Measurements from ENCODE around the gene GMDS. TPM values are rescaled to one million over a fixed set of nuclear protein-coding genes. Genes with fewer than 3 reads are reported as not detected.
A peak's percentile ranks its signal among the peaks of the same experiment; 100 is the strongest.

Gene GMDS
- total RNA-seq, 1 experiment from 2014 or later = 10.0 TPM

DNA sequence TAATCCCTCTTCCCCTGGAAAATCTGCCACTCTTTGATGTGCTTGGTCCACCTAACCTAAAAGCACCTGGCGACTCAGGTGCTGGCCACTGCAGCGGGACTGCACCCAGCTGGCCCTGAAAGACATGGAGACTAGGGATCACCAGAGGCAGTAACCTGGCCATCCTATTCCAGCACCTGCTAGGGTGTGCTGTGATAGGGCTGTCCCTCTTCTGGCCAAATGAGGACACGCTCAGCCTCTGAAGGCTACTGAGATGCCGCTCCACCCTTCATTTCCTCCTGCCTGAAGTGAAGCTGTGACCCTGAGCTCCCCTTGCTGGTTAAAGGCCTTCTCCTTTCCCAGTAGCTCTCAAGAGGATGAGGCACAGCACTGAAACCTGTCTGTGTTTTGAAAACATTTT lies 611.3 kb downstream of the GMDS start:
- DNase-seq (ENCODE audit: low read depth) = no peak

DNA sequence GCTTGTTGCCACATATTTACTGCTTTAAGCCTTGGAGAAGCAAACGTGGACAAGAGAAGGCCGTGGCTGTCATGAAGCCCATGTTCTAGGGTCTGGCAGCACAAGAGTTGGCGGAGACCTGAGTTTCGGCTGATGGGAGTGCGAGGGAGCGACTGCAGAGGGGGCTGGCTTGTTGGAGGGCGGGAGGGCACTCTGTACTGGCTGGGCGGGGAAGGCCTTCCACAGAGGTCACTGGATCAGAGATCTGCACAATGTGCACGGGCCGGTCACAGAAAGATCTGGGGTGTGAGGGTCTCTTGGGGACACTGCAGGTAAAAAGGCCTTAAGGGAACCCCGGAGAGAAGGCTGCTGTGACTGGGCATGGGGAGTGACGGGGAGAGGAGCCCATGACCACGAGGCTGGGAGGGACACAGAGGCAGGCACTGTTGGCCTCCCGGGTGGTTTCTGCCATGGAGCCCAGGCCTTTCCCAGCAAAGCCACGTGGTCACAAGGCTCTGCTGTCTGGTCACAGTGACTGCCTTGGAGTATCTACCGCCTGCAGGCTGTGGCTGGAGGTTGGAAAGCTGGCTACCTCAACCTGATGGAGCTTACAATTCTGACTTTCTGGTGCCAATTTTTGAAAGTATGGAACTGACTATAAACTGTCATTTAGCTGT lies 611.9 kb downstream of the GMDS start:
- DNase-seq (ENCODE audit: low read depth) = no peak

DNA sequence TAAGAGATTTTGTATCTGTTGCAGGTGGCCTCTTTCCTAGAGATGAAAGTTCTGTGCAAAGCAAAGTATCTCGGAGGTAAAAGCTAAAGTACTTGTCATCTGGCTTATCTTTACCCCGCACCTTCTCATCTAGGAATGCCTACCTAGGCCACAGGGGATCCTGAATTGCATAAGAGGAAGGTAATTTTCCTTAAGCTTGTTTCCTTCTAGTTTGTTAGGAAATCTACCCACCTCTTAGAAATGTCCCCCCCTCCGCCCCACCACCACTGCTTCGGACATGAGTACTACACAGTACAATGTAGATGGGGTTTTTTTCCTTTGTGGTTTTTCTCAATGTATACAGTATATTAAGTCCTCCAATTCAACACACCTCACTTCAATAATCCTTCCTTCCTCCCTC lies 614.2 kb downstream of the GMDS start:
- DNase-seq (ENCODE audit: low read depth) = no peak

DNA sequence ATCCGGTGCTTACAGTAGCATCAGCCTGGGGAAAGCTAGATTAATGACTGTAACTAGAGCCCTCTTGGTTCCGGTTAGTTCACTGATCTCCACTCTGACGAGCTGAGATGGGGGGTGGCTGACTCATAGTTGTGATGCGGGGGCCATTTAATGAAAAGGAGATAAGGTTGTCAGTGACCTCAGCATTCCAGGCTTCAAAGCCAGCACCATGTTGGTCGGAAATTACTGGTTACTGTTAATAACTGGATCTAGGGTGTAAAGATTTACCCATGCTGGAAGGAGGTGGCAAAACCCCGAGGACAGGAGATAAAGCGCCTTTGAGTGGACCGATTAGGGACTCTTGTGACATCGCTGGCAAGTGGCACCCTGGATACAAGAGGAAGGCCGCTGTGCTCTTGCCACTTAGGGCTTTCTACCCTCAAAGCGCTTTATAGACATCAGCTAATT lies 614.6 kb downstream of the GMDS start:
- peak; percentile 53 for DNase-seq (ENCODE audit: low read depth)

DNA sequence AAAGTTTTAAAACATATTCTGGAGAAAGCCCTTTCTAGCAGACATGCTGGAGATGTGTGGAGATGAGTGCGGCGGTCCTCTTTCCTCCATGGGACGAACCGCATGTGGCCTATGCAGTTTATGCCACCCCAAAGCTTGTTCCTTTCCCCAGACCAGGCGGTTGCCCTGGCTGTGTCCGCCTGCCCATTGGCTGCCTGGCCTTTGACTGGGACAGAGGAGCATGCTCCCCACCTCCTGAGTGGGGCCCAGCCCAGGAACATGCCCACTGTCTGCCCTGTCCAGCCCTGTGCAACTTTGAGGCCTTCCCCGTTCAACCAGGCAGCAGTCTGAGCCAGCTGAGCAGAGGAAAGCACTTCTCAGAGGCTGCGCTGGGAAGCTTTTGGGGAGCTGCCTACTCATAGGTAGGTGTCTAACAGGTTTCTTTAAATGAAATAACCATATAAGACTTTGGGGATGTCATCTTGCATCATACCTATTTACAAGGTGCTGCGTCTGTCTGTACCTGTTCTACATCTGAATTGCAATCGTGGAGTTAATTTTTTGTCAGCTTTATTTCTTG lies 615.1 kb downstream of the GMDS start:
- DNase-seq (ENCODE audit: low read depth) = no peak

DNA sequence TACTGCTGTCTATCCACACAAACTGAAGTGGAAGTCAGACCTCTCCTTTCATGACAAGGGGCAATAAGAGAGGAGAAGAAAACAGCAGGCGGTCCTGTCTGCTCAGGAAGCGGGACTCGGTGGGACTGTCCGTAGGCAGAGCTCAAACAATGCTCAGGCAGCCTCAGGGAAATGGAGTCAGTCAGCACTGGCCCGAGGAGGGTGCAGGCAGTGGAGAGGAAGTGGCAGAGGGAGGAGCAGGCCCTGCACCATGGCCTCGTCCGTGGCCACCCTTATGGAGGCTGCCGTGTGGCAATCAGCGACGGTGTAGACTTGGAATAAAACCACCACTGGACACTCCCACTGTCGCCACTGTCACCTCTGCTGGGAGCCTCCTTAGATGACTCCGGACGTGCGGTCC lies 616.1 kb downstream of the GMDS start:
- no peak for DNase-seq (ENCODE audit: low read depth)

DNA sequence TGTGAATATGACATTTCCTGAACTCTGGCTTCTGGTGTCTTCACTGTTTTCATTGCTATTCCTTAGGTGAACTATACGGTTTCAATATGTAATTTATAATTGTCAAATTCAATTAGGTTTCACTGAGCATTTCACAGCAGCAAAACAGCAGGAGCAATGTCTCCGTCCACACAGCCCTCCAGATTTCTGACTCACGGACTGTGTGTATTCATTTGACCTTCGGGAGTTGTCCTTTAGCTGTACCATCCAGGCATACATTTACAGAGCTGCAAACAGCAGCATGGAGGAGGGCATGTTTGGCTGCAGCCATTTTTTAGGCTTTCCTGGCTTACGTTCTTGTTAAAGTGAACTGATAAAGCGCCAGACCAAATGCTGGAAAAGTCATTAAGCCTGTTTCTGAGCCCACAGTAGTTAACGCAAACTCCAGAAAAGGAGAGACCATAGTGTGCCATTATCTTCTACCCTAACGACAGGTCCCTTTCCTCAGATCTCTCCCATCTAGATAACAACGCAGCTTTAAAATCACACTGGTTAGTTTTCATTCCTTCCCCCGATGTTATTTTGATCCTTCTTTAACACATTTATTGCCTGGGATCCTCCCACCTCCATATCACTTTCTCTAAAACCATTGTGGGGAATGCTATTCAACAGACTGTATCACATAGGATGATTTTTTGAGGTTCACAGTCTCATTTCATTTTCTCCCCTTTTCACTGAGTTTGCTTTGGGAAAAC lies 617.4 kb downstream of the GMDS start:
- DNase-seq (ENCODE audit: low read depth) = no peak

DNA sequence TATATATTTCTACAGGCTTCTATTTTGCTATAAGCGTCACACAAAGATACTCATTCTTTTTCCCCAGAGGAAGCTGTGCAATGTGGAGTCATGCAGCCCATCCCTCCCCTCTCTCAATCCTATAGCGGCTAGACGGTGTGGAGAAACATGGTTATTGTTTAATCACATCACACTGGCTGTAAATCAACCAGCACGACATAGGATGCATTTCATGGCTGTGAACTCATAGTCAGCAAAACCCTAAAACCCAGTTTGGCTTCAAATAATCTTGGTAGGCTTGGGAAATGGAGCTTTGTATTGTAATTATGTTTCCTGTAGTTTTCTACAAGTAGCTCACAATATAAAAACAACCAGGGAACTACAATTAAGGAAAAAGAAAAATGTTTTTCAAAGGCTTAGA lies 618.9 kb downstream of the GMDS start:
- DNase-seq (ENCODE audit: low read depth) = no peak

DNA sequence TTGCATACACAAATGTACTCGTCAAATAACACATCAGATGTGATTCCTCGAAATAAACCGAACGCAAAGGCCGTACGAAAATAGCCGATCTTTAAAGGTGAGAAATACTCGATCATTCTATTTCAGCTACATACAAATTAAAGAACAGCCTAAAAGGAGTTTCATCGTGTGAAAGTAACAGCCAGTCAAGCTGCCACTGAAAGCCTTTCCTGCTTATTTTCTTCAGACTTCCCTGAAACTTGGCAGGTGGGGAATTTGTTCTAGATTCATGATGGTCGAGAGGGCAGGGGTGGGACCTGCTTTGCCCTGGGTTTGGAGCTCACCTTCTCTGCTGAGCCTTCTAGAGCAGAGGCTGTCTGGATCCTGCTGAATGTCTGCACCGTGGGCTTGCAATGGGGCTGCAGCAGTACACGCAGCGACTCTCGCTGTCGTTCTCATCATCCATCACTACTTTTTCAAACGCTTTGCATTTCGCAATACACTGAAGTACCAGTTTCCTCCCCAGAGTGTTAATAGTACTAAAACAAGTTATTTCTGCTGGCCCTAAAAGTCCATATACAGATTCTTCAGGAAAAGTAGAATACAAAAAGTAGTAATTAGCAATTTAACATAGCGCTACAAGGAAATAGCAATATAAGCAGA lies 619.5 kb downstream of the GMDS start:
- DNase-seq (ENCODE audit: low read depth) = no peak

DNA sequence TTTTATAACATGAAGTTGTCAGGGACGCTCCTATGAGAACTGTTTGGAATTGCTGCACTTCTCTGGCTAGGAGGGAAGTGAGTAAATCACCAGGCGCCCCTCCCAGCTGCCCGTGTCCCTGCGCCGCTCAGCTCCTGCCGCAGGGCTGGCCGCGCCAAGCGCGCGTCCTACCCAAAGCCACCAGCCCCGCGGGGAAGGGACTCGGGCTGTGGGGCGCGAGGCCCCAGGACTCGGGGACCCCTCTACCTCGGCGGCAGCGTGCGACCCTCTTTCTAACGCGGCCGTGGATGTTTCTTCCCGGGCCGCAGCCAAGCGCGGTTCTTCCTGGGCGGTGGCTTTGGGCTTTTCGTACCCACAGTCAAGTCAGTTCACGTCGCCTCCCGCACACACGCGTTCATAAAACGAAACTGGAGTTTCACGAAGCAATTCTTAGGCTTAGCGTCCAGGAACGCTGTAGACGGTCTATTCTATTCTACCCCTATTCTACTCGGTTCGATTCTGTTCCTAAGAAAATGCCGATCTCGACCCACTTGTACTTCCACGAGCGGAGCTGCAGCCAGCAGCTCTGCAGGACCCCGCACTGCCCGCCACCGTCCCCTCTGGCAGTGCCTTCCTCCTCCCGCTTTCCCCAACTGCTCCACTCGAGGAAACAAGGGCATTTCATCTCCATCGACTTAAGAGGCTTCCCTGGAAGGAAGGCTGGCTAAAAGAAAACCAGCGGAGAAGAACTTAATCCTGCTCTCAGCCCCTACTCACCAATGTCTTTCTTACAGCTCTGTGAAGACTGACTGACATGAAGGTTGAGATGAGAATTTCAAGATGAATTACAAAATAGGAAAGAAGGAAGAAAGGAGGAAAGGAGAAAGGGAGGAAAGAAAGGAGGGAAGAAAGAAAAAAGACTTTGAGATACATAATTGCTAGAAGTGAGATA lies 620.3 kb downstream of the GMDS start:
- peak; percentile 52 for DNase-seq (ENCODE audit: low read depth)

DNA sequence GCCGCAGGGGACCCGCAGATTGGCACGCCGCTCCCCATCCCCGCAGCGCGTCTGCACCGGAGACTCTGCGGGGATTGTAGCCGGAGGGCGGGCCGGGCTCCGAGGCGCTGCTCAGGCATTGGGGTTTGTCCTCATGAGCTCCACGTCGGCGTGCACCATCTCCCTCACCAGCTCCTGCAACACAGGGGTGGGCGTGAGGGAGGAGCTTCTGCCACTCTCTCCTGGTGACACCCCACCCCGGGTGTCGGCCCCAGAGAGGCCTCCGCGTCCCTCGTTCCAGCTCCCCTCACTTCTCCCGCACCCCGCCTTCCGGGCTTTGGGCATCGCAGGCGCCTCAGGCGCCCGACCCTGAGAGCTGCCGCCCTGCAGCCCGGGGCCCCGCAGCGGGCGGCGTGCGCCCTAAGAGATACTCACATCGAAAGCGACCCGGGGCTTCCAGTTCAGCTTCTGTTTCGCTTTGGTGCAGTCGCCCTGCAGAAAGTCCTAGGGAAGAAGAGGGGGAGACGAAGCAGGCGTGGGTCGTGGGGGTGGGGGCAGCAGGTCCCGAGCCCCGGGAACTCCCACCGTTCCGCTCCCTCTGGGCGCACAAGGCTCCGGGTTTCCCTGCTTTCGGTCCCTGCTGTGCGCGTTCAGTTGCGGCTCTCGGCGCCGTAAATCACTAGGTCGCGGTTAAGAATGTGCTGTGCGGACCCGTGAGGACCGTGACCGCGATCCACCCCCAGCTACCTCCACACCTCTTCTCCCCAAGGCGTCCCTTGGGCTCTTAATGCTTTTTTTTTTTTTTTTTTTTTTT lies 621.2 kb downstream of the GMDS start:
- no peak for DNase-seq (ENCODE audit: low read depth)

DNA sequence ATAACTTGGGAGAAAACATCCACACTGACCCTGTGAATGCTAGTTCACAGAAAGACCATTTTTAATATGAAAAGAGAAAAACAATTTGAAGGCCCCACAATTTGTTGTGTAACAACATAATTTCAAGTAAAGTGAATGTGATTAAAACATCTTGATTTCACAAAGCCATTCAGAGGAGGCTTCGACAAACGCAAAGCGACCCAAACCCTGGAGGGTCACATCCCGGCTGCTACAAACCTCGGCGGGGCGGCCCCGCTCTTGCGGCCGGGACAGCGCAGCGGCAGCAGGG lies 621.7 kb downstream of the GMDS start:
- DNase-seq (ENCODE audit: low read depth) = no peak

DNA sequence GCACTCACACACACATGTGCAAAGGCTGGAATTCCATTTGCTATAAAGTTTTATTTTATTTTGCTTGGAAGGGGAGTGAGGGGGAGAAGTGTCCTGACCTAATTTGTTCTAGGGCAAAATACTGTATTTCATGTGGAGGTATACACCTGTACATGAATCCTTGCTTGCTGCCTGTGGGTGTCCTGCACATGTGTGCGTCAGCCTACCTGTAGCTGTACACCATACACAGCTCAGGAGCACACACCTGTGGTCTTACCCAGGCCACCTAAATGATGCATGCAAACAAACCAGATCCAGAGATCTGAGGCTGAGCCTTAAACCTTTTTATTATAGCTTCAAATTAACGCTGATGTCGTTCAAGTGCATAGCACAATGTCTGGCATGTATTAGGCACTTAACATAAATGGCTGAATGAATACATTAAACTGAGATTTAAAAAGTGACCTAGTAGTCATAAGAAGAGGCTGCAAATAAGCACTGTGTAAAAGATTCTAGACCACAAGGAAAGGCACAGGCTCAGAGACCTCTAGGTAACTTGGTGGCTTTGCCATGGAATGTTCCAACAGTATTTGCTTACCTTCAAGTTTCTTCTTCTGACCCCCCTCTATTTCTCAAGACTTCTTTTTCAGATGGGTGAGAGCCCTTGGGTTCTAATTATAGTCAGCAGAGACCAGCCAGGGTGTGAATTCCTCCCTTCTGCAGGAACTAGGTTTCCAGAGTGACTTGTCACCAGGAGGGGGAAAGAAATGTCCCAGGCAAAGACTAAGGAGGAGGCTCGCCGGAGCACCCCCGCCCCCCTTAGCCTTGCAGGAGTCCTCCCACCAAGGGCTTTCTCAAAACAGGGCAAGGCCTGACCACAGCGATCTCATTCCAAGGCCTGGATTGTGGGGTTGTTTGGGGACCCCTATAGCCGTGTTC lies 622.3 kb downstream of the GMDS start:
- DNase-seq (ENCODE audit: low read depth) = no peak

DNA sequence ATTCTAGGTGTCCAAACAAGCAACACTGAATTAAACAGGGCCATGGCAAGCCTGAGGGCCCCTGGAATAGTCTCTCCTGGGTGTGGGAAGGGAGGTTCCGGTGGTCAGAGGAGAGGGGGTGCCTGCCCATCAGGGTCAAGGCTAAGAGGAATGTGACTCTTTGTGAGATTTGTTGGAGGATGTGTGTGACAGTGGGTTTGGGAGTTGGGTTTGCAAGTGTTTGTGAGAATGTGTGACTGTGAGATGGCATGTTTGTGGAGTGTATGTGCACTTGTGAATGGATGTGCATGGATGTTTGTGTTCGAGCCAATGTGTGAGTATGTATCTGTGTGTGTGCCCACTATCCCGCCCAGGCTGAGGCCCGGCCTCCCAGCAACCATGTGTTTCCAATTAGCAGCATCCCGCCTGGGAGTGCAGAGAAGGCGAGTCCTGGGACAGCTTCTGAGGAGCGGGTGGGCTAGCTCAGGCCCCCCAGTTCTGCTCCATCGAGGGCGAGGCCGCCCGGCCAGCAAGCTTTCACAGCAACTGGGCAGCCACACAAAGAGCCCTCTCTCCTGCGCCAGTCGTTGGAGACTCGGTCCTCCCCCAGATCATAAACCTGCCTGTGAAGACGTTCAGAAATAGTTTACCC lies 623.1 kb downstream of the GMDS start:
- DNase-seq (ENCODE audit: low read depth) = no peak

DNA sequence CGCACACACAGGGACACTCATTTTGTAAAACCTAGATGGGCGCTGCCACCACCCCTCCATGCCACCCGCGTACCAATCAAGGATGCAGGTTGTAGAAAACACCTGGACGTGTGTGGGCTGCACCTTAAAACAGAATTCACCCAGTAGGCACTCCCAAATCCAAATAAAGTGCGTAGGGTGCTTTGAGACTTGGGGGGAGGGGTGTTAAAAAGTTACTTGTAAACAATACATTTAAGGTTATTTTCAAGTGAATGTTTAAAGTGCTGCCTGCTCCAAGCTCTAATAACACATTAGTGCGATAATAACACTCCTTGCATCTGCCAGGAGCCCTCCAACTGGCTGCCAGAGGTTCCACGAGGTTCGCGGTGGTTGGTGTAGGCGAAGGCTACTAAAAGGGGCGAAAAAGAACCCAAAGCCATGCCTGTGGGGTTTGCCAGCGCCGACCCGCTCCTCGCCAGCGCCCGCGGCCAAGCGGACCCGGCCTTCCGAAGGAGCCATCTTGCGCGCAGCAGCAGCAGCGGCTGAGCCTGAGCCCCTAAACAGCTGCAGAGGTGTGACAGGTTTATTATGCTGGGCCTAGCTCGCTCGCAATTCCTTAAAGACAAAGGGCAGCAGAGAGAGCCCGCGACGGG lies 624.2 kb downstream of the GMDS start:
- DNase-seq (ENCODE audit: low read depth) = no peak

DNA sequence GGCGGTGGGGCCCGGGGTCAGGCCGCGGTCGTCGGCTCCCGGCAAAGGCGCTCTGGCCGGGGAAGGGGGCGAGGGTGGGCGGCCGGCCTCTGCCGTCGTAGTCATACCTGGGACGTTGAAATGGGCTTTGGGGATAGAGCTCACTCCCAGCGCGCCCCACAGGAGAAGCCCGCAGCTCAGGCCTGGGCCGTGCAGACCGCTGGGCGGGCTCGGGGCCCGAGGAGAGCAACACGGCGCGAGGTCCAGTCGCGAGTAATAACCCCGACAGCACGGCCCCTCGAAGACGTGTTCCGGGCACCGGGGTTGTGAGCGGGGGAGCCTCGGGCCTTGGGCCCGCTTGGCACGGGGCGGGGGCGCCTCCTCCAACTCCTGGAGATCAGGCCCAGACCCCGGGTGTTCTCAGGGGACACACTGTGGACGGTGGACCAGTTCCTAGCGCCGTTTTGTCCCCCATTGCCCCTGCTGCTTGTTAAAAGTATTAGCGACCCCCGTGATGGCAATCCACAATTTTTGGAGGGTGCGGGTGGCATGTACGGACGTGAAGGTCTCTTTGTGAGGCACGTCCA lies 624.8 kb downstream of the GMDS start:
- DNase-seq (ENCODE audit: low read depth) = no peak

DNA sequence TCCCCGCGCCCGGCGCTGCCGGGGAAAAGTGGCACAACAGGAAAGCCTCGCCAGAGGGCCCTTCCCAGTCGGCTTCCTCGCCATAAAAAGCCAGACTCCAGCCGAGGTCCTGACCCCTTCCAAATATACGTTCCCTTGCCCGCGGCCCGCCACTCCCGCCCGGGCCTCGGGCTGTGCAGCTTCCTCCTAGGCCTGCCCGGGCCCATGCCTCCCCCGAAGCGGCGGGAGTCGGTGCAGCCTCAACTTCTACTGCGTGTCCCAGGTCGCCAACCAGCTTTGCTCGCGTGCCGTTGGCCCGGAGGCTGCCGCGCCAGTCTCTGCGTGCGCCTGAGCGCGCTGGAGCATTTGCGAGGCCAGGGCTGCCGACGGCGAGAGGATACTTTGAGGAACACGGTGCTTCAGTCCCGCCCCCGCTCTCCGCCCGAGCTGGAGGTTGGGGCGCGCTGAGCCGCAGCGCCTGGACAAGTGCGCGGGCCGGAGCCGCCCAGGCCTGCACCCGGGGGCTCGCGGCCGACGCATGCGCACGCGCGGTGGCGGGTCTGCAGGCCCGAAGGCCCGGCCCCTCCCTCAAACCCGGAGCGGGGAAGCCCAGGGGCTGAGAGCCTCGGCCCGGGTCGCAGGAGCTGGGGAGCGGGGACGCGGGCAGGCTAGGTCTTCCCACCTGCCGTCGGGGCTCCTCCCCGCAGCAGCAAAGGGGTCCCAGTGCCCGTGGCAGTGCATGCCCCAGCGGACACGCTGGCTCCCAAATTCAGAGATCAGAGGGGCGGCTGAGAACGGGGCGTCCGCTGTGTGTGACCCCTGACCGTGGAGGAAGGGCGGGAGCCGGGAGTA lies 625.5 kb downstream of the GMDS start:
- no peak for DNase-seq (ENCODE audit: low read depth)

All from HT1080 (cell line).